Subcutaneous abdominal adipose tissue (tissue), 5 donors: ENCODE measurements around the gene CAP1.

Source experiments
- H3K27ac ChIP-seq: one replicate; pipeline ENCODE4 v1.7.0; 2013; ENCODE audit warnings: low read depth, mild to moderate bottlenecking, inconsistent platforms, low read length, moderate library complexity
- H3K27me3 ChIP-seq, 5 donors: one replicate each; pipeline ENCODE4 v1.7.0; 2013; ENCODE audit warnings: low read length in 5 of 5, inconsistent platforms in 1 of 5; ENCODE audit not compliant: control insufficient read depth in 5 of 5, insufficient read depth in 4 of 5
- H3K36me3 ChIP-seq, 5 donors: one replicate each; pipeline ENCODE4 v1.7.0; 2013; ENCODE audit warnings: low read length in 5 of 5; ENCODE audit not compliant: control insufficient read depth in 5 of 5, insufficient read depth in 5 of 5
- H3K4me1 ChIP-seq, 5 donors: one replicate each; pipeline ENCODE4 v1.7.0; 2013; ENCODE audit warnings: low read length in 5 of 5, mild to moderate bottlenecking in 3 of 5, moderate library complexity in 1 of 5; ENCODE audit not compliant: control insufficient read depth in 5 of 5, insufficient read depth in 5 of 5
- H3K4me3 ChIP-seq, 5 donors: one replicate each; pipeline ENCODE4 v1.7.0; 2013; ENCODE audit warnings: low read length in 5 of 5, low read depth in 1 of 5
- H3K9ac ChIP-seq, 5 donors: one replicate each; pipeline ENCODE4 v1.7.0; 2013; ENCODE audit warnings: low read length in 5 of 5, mild to moderate bottlenecking in 4 of 5, moderate library complexity in 3 of 5
- H3K9me3 ChIP-seq, 5 donors: one replicate each; pipeline ENCODE4 v1.7.0; 2013; ENCODE audit warnings: low read length in 5 of 5; ENCODE audit not compliant: control insufficient read depth in 5 of 5
- donor health status: healthy.
- donor health status: healthy.
- donor health status: healthy.
- donor health status: healthy.
- donor health status: healthy.

Gene CAP1

GRCh38 chr1:40110389-40110788, 69.9 kb downstream of the CAP1 start:
- H3K36me3 ChIP-seq: no peaks in the 10 kb centered on the region
- H3K9me3 ChIP-seq: peaks cover 0 to 16% (median 8%) of the 10 kb centered on the region in 5 donors
- peaks cover 0 to 3% (median 0%) of the 10 kb centered on the region in 5 donors for H3K27me3 ChIP-seq
- H3K27ac ChIP-seq: no peak overlapping the region
- no peaks in the 10 kb centered on the region for H3K4me1 ChIP-seq
- H3K4me3 ChIP-seq: peak overlapping the region in 1 of 5 donors; percentile 5
- H3K9ac ChIP-seq: no peak overlapping the region

GRCh38 chr1:40114400-40114799, 73.9 kb downstream of the CAP1 start:
- peaks cover 0 to 16% (median 7%) of the 10 kb centered on the region in 5 donors for H3K9me3 ChIP-seq
- H3K4me1 ChIP-seq: no peaks in the 10 kb centered on the region
- H3K4me3 ChIP-seq: no peak overlapping the region
- H3K27me3 ChIP-seq: peaks cover 0 to 3% (median 0%) of the 10 kb centered on the region in 5 donors
- no peak overlapping the region for H3K27ac ChIP-seq
- H3K36me3 ChIP-seq: no peaks in the 10 kb centered on the region
- no peak overlapping the region for H3K9ac ChIP-seq

GRCh38 chr1:40120128-40120527, 79.6 kb downstream of the CAP1 start:
- no peaks in the 10 kb centered on the region for H3K9me3 ChIP-seq
- H3K27me3 ChIP-seq: no peaks in the 10 kb centered on the region
- no peak overlapping the region for H3K27ac ChIP-seq
- H3K4me3 ChIP-seq: no peak overlapping the region
- no peaks in the 10 kb centered on the region for H3K4me1 ChIP-seq
- H3K36me3 ChIP-seq: no peaks in the 10 kb centered on the region
- no peak overlapping the region for H3K9ac ChIP-seq
